Activated T-cell treated with anti-CD3 and anti-CD28 coated beads, Interleukin-2, amount 50 U/mL, for 24 hours (primary cell): ENCODE results near the gene C4orf50.
"Not testable (repeated sequence)": the region's sequence is repeated elsewhere in the genome, so short reads cannot be mapped to it uniquely, and the experiment has no call there.

Experiments used
- DNase-seq: peaks from one replicate; pipeline ENCODE4 v3.0.0-alpha.2; 2020
- H3K27ac Mint-ChIP-seq: 2 replicates; pipeline ENCODE4 v1.8.0; 2020; ENCODE audit warnings: mild to moderate bottlenecking, mixed read lengths
- H3K27me3 Mint-ChIP-seq: 2 replicates; pipeline ENCODE4 v1.8.0; 2020; ENCODE audit warnings: mixed read lengths
- H3K36me3 Mint-ChIP-seq: 2 replicates; pipeline ENCODE4 v1.8.0; 2020; ENCODE audit warnings: low read depth, mixed read lengths
- H3K4me1 Mint-ChIP-seq: 2 replicates; pipeline ENCODE4 v1.8.0; 2020; ENCODE audit warnings: low read depth, mixed read lengths
- H3K4me3 Mint-ChIP-seq: 2 replicates; pipeline ENCODE4 v1.8.0; 2020; ENCODE audit warnings: mild to moderate bottlenecking, moderate library complexity, mixed read lengths
- H3K9me3 Mint-ChIP-seq: 2 replicates; pipeline ENCODE4 v1.8.0; 2020; ENCODE audit warnings: mixed read lengths

C4orf50 gene

DNA sequence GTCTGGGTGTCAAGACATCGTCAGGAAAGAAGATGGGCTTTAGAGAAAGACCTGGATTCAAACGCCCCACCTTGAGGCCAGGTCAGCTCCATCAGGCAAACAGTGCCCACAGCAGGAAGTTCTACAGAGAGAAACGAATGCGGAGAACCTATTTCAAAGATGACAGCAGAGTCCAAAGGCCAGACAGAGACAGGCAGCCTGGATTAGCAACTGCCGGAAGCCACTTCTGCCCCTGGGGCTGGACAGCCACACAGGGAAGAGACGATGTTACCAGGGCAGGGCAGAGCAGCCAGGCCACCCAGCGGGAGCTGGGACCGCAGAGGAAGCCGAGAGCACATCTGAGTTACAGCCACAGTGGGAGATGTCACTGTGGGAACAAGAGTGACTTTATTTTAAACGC lies 1.2 kb downstream of the C4orf50 start:
- Mint-ChIP-seq H3K36me3 (no peaks in the 10 kb centered on the region), H3K27ac (no peak overlapping the region), H3K9me3 (no peaks in the 10 kb centered on the region), H3K4me1 (no peaks in the 10 kb centered on the region), H3K27me3 (peaks cover 20% of the 10 kb centered on the region), H3K4me3 (no peak overlapping the region)
- no peak for DNase-seq

DNA sequence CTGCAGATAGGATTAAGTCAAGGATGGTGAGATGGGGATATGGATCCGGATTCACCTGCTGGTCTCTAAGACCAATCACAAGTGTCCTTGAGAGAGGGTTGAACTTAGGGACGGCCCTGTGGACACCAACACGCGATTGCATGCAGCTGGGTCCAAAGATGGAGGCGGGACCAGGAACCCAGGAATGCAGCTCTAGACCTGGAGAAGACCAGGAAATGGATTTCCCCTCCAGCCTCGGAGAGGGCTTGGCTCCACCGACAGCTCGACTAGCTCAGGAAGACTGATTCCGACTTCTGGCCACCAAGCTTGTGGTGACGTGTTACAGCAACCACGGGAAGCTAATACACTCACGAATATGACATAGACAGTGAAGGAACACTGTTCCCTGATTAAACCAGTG lies 4.7 kb downstream of the C4orf50 start:
- Mint-ChIP-seq H3K9me3 (no peaks in the 10 kb centered on the region), H3K4me1 (no peaks in the 10 kb centered on the region), H3K4me3 (no peak overlapping the region), H3K27me3 (peaks cover 29% of the 10 kb centered on the region), H3K36me3 (no peaks in the 10 kb centered on the region), H3K27ac (no peak overlapping the region)
- DNase-seq: no peak

DNA sequence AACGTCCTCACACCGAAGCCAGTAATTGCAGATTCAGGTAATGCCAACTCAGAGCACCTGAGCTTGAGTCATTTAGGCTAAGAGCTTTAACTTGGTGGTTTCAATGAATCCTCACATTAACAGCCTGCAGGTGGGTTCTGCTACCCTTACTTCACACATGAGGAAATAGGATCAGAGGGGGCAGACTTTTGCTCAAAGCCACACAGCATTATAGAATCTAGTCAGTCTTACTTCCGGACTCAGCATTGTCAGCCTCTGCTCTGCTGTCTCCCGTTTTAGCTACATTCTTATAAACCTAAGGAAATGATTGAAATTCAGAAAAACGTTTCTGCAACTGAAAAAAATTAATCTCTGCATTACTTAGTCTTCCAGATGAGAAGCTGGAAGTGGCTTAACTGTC lies 6.0 kb downstream of the C4orf50 start:
- Mint-ChIP-seq H3K27ac (no peak overlapping the region), H3K36me3 (no peaks in the 10 kb centered on the region), H3K9me3 (no peaks in the 10 kb centered on the region), H3K4me1 (no peaks in the 10 kb centered on the region), H3K27me3 (peaks cover 31% of the 10 kb centered on the region), H3K4me3 (no peak overlapping the region)
- no peak for DNase-seq

DNA sequence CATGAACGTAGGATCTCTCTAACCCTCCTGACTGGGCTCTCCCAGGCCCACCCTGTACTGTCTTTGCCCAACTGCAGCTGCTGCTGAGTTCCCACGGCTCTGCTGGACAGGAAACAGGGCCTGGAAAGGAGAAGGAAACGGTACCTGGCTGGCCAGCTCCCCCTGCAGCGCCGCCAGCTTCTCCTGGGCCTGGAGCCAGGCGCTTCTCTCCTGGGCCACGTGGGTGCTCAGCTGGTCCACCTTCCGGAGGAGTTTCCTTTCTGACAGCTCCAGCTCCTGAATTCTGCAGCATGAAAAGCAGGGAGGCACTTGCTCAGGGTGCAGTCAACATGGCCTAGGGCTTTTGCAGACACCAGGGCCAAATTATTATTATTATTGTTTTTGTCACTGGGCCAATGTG lies 6.5 kb downstream of the C4orf50 start:
- no peak for DNase-seq
- H3K27ac Mint-ChIP-seq: no peak overlapping the region
- peaks cover 33% of the 10 kb centered on the region for H3K27me3 Mint-ChIP-seq
- H3K4me3 Mint-ChIP-seq: no peak overlapping the region
- no peaks in the 10 kb centered on the region for H3K9me3 Mint-ChIP-seq
- H3K4me1 Mint-ChIP-seq: no peaks in the 10 kb centered on the region
- H3K36me3 Mint-ChIP-seq: no peaks in the 10 kb centered on the region

DNA sequence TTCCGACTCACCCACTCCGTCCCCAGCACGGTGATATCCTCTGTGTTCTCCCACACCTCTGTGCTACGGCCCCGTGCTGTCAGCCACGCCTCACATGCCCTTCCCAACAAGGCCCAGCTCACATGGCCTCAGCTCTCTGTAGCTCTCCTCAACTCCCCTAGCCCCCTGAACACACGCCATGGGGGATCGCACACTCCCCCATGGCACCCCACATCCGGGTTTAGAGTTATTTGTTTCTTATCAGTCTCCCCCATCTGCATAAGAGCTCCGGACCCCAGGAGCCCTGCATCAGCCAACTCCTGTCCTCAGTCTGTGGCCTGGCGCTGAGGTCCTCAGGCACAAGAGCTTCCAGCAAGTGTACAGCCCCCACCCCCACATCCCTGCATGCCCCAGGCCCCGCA lies 7.0 kb downstream of the C4orf50 start:
- DNase-seq: no peak
- Mint-ChIP-seq H3K27me3 (peaks cover 37% of the 10 kb centered on the region), H3K4me1 (no peaks in the 10 kb centered on the region), H3K27ac (no peak overlapping the region), H3K36me3 (no peaks in the 10 kb centered on the region), H3K9me3 (no peaks in the 10 kb centered on the region), H3K4me3 (no peak overlapping the region)

DNA sequence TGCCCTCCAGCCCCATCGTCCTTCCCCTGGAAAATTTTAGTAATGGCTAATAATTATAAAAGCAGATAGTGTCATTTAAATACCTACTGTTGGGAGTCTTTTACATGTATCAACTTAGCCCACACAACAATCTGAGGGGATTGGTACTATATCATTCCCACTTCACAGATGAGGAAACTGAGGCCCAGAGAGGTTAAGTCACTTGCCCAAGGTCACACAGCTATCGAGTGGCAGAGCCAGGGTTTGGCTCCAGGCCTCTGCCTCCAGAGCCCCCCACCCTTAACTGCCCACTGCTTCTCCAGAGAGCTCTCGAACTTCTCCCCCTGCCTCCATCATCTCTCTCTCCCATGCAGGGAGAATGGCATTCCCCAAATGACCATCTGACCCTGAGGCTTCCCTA lies 7.4 kb downstream of the C4orf50 start:
- Mint-ChIP-seq H3K4me3 (no peak overlapping the region), H3K4me1 (no peaks in the 10 kb centered on the region), H3K27me3 (peaks cover 37% of the 10 kb centered on the region), H3K36me3 (no peaks in the 10 kb centered on the region), H3K27ac (no peak overlapping the region), H3K9me3 (no peaks in the 10 kb centered on the region)
- DNase-seq: no peak

DNA sequence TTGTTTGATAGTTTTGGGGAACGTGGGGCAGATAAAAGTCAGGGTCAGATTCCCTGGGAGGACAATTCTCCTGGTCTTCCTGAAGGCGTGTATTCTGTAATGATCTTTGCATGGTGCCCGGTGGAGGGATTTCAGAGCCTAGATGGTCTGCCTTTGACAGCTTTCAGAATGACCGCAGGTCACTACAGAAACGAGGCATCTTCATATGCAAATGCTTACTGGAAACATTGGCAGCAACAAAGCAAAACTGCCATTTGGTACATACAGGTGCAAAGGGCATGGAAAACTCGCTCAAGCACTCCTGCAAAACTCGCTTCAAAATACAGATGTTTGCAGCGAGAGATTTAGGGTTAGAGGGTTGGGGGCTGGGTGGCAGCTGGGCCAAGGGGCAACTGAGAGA lies 8.8 kb downstream of the C4orf50 start:
- Mint-ChIP-seq H3K4me3 (no peak overlapping the region), H3K27ac (no peak overlapping the region), H3K9me3 (no peaks in the 10 kb centered on the region), H3K36me3 (no peaks in the 10 kb centered on the region), H3K27me3 (peaks cover 37% of the 10 kb centered on the region), H3K4me1 (no peaks in the 10 kb centered on the region)
- DNase-seq: no peak

DNA sequence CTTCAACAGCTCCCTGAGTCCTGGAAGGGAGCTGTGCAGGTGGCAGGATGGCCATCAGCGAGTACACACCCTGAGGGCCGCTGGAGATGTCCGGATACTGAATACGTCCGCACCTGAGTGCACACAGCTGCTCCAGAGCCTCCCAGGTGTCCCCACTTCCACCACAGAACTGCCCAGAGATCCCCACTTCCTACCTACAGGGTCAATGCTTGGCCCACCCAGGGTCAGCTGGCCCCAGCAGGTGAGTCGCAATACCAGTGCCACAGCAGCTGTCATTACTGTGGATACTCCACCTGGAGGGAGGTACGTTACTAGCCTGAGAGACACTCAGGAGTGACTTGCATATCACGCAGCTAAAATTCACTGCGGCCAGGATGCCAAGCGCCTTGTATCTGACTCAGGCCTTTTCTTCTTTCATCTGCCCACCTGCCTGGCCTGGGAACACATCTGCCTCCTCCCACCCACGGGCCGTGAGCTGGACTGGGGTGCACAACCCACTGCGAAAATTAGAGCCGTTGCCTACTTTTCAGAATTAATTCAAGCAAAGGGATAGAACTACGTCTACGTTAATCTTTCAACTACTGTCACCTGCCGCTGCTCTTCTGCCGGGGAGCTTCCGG lies 9.4 kb downstream of the C4orf50 start:
- Mint-ChIP-seq H3K27me3 (peaks cover 37% of the 10 kb centered on the region), H3K9me3 (no peaks in the 10 kb centered on the region), H3K4me3 (no peak overlapping the region), H3K4me1 (no peaks in the 10 kb centered on the region), H3K27ac (no peak overlapping the region), H3K36me3 (no peaks in the 10 kb centered on the region)
- DNase-seq: no peak

DNA sequence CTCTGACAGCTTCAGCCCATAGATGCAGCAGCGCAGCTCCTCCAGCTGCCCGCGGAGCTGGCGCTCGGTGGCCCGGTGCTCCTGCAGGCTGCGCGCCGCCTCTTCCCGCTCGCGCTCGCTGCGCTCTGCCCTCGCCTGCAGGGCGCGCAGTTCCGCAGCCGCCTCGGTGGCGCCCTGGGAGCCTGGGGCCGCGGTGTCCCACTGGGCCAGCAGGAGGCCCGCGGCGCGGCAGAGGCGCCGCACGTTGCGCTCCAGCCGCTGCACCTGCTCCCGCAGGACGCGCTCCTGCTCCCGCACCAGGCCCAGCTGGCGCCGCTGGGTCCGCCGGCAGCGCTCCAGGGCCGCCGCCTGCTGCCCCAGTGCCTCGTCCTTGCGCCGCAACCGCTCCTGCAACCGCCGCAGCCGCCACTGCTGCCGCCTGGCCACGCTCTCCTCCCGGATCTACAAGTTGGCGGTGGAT lies 10.1 kb downstream of the C4orf50 start:
- no peak overlapping the region for H3K4me3 Mint-ChIP-seq
- H3K9me3 Mint-ChIP-seq: no peaks in the 10 kb centered on the region
- no peak overlapping the region for H3K27ac Mint-ChIP-seq
- peaks cover 37% of the 10 kb centered on the region for H3K27me3 Mint-ChIP-seq
- H3K4me1 Mint-ChIP-seq: no peaks in the 10 kb centered on the region
- no peaks in the 10 kb centered on the region for H3K36me3 Mint-ChIP-seq
- no peak for DNase-seq

DNA sequence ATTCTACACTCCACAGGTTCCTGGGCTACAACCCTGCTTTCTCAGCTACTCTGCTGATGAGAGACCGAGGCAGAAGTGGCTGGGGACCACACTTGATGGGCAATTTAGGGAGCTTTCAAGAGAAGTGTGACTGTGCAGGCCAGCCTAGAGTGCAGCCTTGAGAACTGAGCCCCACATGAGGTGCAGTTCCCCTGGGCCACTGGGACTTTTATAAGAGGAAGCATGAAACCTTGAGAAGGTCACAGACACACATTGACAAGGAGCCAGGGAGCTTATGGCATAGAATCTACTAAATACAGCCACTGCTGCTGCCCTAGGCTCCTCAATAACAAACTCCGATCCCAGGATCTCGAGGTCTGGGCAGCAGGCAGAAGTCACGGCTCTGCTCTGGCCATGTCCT lies 13.1 kb downstream of the C4orf50 start:
- H3K27me3 Mint-ChIP-seq: peaks cover 28% of the 10 kb centered on the region
- no peaks in the 10 kb centered on the region for H3K4me1 Mint-ChIP-seq
- DNase-seq: no peak
- no peak overlapping the region for H3K4me3 Mint-ChIP-seq
- no peaks in the 10 kb centered on the region for H3K9me3 Mint-ChIP-seq
- H3K27ac Mint-ChIP-seq: no peak overlapping the region
- H3K36me3 Mint-ChIP-seq: no peaks in the 10 kb centered on the region

DNA sequence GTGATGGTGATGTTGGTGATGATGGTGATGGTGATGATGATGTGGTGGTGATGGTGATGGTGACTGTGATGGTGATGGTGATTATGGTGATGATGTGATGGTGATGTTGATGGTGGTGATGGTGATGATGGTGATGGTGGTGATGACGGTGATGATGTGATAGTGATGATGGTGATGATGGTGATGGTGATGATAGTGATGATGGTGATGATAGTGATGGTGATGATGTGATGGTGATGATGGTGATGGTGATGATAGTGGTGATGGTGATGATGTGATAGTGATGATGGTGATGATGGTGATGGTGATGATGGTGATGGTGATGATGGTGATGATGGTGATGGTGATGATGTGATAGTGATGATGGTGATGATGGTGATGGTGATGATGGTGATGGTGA lies 14.7 kb downstream of the C4orf50 start:
- H3K36me3 Mint-ChIP-seq, H3K9me3 Mint-ChIP-seq, H3K4me3 Mint-ChIP-seq, H3K27ac Mint-ChIP-seq, DNase-seq, H3K4me1 Mint-ChIP-seq: not testable (repeated sequence)
- H3K27me3 Mint-ChIP-seq: peaks cover 19% of the 10 kb centered on the region

DNA sequence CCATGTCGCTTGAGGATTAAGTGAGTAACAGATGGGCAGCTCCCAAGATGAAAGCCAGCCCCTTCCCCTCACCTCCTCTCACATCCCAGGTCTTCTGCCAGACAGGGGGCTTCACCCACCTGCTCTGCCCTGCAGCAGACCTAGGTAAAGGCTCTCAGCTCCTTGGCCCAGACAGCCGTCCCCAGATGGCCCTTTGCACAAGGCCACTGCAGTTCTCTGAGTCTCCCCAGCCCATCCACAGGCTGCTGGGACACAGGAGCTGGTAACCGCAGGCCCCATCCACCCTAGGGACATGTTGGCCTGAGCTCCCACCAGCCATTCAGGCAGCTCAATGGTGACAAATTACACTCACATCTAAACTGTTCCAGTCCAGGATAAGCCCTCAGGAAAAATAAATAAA lies 15.3 kb downstream of the C4orf50 start:
- Mint-ChIP-seq H3K9me3 (no peaks in the 10 kb centered on the region), H3K27ac (no peak overlapping the region), H3K27me3 (peaks cover 19% of the 10 kb centered on the region), H3K4me1 (no peaks in the 10 kb centered on the region), H3K36me3 (no peaks in the 10 kb centered on the region), H3K4me3 (no peak overlapping the region)
- DNase-seq: no peak

DNA sequence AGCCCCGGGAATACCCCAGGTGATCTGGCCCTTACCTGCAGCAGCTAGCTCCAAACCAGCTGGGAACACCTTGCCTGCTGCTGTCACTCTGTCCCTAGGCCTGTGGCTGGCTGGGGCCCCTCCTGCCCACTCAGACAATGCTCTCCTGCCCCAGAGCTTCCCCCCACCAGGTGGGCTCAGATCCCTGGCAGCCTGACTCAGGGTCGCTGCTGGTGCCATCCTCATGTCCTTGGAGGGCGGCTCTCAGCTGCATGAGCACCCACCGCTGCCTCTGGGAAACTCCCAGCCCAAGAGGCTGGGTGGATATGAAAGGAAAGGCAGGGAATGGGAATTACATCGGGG lies 15.8 kb downstream of the C4orf50 start:
- Mint-ChIP-seq H3K9me3 (no peaks in the 10 kb centered on the region), H3K27me3 (peaks cover 18% of the 10 kb centered on the region), H3K4me3 (no peak overlapping the region), H3K27ac (no peak overlapping the region), H3K36me3 (no peaks in the 10 kb centered on the region), H3K4me1 (no peaks in the 10 kb centered on the region)
- DNase-seq: no peak

DNA sequence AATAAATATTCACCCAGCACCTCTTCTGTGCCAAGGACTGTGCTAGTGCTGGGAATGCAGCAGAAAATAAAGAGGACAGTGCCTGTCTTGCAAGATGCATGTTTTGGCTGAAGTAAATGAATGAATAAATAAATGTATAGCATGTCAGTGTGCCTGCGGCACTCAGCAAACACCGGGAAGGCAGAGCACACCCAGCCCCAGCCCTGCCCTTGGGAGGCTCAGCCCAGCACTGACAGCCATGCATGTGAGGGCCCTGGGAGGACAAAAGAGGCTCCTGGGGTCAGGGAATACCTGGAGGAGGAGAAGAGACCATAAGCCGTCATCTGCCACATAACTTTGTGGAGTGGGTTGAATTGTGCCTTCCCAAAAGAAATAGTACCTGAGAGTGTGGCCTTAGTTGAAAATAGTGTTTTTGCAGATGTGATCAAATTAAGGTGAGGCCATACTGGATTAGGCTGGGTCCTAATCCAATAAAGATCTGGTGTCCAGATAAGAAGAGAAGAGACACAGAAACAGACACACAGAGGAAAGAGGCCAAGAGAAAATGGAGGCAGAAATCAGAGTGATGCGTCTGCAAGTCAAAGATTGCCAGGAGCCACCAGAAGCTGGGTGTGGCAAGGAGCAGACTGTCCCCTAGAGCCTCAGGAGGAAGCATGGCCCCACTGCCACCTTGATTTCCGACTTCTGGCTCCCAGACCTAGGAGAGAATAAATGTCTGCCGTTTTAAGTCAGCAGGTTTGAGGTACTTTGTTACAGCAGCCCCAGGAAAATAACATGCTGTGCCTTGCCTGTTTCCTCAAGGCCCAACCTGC lies 16.3 kb downstream of the C4orf50 start:
- H3K36me3 Mint-ChIP-seq: no peaks in the 10 kb centered on the region
- no peak overlapping the region for H3K27ac Mint-ChIP-seq
- DNase-seq: no peak
- no peaks in the 10 kb centered on the region for H3K9me3 Mint-ChIP-seq
- H3K27me3 Mint-ChIP-seq: peaks cover 18% of the 10 kb centered on the region
- H3K4me3 Mint-ChIP-seq: no peak overlapping the region
- no peaks in the 10 kb centered on the region for H3K4me1 Mint-ChIP-seq

DNA sequence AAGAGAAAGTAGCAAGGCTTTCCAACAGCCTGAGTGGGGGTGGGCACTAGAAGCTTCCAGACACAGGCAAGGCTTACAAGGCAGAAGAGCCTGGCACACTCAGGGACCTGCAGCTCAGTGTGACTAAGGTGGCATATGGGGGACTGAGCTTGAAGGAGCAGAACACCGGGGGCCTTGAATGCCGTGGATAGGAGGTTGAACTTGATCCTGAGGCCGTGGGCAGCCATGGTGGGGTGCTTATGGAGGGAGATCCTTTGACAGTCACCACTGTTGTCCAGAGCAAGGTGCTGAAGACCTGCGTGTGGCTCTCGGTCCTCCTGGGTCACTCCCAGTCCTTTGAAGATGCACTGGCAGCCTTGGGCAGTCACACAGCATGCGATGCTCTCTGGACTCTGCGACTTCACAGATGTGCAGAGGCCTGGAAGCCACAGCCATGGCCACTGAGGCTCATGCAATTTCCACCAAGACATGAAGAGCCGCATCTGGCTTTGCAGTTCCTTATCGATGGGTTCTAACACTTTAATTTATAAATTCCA lies 18.3 kb downstream of the C4orf50 start:
- no peak for DNase-seq
- H3K4me3 Mint-ChIP-seq: no peak overlapping the region

More for the DNA sequence above, 18.3 kb downstream of the C4orf50 start:
- H3K9me3 Mint-ChIP-seq: no peaks in the 10 kb centered on the region
- no peak overlapping the region for H3K27ac Mint-ChIP-seq
- peaks cover 23% of the 10 kb centered on the region for H3K27me3 Mint-ChIP-seq
- H3K36me3 Mint-ChIP-seq: no peaks in the 10 kb centered on the region
- peaks cover 2% of the 10 kb centered on the region for H3K4me1 Mint-ChIP-seq
